Measurements from ENCODE around the gene SLC7A10.

The SLC7A10 gene

GRCh38 chr19:33252971-33253370 lies 27.3 kb upstream of the SLC7A10 start:
- Histone ChIP-seq H3K36me3 (no peaks in the 10 kb centered on the region), H3K9me3 (peaks cover 0 to 8% (median 6%) of the 10 kb centered on the region in 3 donors), H3K27ac (no peak overlapping the region), H3K4me1 (no peaks in the 10 kb centered on the region), H3K4me3 (no peak overlapping the region), H3K27me3 (peaks cover 0 to 37% of the 10 kb centered on the region in 2 donors)
- DNase-seq = no peak
- no peak for TF ChIP-seq CTCF (IDR thresholded peaks at IDR 0.05)
- intact Hi-C loops (cut with DNase I; ENCODE audit: low total_unique reads) = no loop called here

- DNase-seq = no peak
- Histone ChIP-seq H3K9me3 (peaks cover 0 to 3% (median 2%) of the 10 kb centered on the region in 3 donors), H3K4me3 (no peak overlapping the region), H3K36me3 (no peaks in the 10 kb centered on the region), H3K4me1 (no peaks in the 10 kb centered on the region), H3K27ac (no peak overlapping the region), H3K27me3 (peaks cover 0 to 37% of the 10 kb centered on the region in 2 donors)
- no peak for TF ChIP-seq CTCF (IDR thresholded peaks at IDR 0.05)
- intact Hi-C loops (cut with DNase I; ENCODE audit: low total_unique reads) = no loop called here
Measured at GRCh38 chr19:33252418-33252962, 26.8 kb upstream of the SLC7A10 start.

- intact Hi-C loops (cut with DNase I; ENCODE audit: low total_unique reads) = no loop called here
- H3K4me3 ChIP-seq = no peak overlapping the region
- H3K27ac ChIP-seq = no peak overlapping the region
- no peaks in the 10 kb centered on the region for H3K36me3 ChIP-seq
- no peaks in the 10 kb centered on the region for H3K4me1 ChIP-seq
- DNase-seq = no peak
- no peaks in the 10 kb centered on the region for H3K9me3 ChIP-seq
- no peak for TF ChIP-seq CTCF (IDR thresholded peaks at IDR 0.05)
- H3K27me3 ChIP-seq = peaks cover 0 to 37% of the 10 kb centered on the region in 2 donors
Measured at GRCh38 chr19:33251526-33252090, 26.0 kb upstream of the SLC7A10 start.

- no peak for TF ChIP-seq CTCF (IDR thresholded peaks at IDR 0.05)
- intact Hi-C loops (cut with DNase I; ENCODE audit: low total_unique reads) = no loop called here
- no peak overlapping the region for H3K27ac ChIP-seq
- DNase-seq = no peak
- peaks cover 0 to 37% of the 10 kb centered on the region in 2 donors for H3K27me3 ChIP-seq
- H3K36me3 ChIP-seq = no peaks in the 10 kb centered on the region
- peaks cover 0 to 2% (median under 1%) of the 10 kb centered on the region in 3 donors for H3K9me3 ChIP-seq
- H3K4me1 ChIP-seq = no peaks in the 10 kb centered on the region
- H3K4me3 ChIP-seq = no peak overlapping the region
Measured at GRCh38 chr19:33251076-33251475, 25.4 kb upstream of the SLC7A10 start.

GRCh38 chr19:33250500-33250899 lies 24.9 kb upstream of the SLC7A10 start:
- Histone ChIP-seq H3K4me3 (no peak overlapping the region), H3K36me3 (no peaks in the 10 kb centered on the region), H3K9me3 (peaks cover 0 to 7% (median 6%) of the 10 kb centered on the region in 3 donors), H3K27ac (no peak overlapping the region), H3K27me3 (peaks cover 0 to 37% of the 10 kb centered on the region in 2 donors), H3K4me1 (no peaks in the 10 kb centered on the region)
- intact Hi-C loops (cut with DNase I; ENCODE audit: low total_unique reads) = no loop called here
- TF ChIP-seq CTCF (IDR thresholded peaks at IDR 0.05) = no peak
- no peak for DNase-seq
